ENCODE results near the gene RBP2.

DNA sequence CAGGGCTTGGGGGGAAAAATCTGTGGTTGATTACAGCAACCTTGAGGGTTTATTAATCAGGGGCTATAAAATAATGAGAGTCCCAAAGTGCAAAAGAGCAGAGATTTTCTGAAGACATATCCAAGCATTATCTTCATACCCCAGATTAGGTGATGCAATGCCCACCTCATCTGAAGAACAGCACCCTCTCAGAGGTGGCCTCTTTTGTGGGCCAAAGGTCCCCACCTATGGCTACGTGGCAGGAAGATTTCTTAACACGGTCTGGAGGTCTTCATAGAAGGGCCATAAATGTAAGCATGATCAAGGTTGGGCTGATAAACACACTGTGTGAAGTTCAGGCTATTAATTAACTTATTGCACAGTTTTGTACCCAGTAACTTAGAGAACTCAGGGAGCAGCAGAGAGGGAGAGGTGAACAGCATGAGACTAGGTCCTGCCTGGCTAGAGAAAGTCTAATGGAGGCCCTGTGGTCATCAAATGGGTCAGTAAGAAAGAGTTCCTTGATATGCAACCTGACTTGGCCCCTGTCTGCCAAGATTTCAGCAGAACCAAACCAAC, 29.6 kb upstream of the RBP2 start:
- TF ChIP-seq, protein P1, sequence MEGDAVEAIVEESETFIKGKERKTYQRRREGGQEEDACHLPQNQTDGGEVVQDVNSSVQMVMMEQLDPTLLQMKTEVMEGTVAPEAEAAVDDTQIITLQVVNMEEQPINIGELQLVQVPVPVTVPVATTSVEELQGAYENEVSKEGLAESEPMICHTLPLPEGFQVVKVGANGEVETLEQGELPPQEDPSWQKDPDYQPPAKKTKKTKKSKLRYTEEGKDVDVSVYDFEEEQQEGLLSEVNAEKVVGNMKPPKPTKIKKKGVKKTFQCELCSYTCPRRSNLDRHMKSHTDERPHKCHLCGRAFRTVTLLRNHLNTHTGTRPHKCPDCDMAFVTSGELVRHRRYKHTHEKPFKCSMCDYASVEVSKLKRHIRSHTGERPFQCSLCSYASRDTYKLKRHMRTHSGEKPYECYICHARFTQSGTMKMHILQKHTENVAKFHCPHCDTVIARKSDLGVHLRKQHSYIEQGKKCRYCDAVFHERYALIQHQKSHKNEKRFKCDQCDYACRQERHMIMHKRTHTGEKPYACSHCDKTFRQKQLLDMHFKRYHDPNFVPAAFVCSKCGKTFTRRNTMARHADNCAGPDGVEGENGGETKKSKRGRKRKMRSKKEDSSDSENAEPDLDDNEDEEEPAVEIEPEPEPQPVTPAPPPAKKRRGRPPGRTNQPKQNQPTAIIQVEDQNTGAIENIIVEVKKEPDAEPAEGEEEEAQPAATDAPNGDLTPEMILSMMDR (IDR thresholded peaks at IDR 0.05): no peak
- TF ChIP-seq EP300 (IDR thresholded peaks at IDR 0.05) (no peak), POLR2A (IDR thresholded peaks at IDR 0.05) (no peak)
